HG02885 (cell line): Measurements from ENCODE around the gene AHDC1.

ENCODE experiments used
- ATAC-seq: cut with Tn5 transposase; IDR thresholded peaks from one replicate; pipeline ENCODE4 v1.9.1; 2021; ENCODE audit warnings: mild to moderate bottlenecking; ENCODE audit not compliant: unreplicated experiment, poor library complexity

The AHDC1 gene

DNA sequence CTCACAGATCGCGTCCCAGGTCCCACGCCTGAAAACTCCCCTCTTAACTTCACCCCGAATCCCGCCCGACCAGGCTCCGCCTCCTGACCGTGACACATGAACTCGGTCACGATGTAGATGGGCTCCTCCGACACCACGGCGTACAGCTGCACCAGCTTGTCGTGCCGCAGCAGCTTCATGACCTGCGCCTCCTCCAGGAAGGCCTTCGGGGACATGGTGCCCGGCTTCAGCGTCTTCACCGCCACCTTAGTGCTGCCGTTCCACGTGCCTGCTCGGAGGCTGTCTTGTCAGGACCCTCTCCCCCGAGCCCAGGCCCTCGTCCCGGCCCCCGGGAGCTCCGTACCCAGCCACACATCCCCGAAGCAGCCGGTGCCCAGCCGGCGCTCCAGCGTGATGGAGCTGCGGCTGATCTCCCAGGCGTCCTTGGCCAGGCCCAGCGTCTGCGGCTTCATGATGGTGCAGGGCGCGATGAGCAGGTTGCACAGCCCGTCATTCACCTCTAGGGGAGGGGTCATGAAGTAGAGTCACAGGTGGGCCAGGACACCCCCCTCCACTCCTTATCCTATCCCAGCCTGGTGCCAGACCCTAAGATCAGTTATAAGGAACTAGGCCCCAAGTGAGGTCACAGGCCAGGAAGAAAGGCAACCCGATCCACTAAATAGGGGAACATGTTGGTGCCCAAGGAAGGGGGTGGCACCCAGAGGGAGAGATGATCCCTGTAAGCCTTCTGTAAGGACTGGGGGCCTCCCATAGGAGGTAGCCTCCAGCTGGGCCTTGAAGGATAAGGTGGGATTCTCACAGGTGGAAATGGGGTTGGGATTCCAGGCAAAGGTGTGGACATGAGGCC lies 11.6 kb upstream of the AHDC1 start:
- ATAC-seq: no peak

DNA sequence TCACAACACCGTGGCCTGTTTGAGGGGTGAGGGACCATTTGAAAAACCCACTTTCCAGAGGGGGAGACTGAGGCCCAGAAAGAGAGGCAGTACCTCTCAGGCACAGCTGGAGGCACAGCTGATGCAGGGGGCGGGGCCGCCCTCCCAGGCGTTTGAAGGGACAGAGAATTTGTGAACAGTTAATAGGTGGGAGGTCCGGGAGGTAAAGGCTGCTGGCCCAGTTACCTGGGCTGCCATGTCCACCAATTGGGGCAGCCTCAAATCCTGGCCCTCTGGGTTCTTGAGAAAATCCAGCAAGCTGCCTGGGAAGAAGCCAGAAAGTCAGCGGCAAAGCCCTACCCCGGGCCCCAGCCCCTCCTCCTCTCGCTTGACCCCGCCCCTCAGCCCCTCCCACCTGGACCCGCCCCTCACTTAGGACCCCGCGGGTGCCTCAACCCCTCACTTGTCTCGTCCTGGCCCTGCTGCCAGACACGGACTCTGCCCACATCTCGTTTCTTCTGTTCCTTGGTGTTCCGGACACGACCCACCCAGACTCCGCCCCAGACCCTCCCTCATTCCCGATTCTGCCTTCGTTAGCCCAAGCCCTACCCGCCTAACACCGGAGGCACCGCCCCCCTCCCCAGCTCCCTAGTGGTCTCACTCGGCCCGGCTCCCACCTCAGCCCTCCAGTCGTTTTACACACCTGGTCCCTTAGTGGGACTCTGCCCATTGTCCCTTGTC lies 10.8 kb upstream of the AHDC1 start:
- ATAC-seq: no peak

DNA sequence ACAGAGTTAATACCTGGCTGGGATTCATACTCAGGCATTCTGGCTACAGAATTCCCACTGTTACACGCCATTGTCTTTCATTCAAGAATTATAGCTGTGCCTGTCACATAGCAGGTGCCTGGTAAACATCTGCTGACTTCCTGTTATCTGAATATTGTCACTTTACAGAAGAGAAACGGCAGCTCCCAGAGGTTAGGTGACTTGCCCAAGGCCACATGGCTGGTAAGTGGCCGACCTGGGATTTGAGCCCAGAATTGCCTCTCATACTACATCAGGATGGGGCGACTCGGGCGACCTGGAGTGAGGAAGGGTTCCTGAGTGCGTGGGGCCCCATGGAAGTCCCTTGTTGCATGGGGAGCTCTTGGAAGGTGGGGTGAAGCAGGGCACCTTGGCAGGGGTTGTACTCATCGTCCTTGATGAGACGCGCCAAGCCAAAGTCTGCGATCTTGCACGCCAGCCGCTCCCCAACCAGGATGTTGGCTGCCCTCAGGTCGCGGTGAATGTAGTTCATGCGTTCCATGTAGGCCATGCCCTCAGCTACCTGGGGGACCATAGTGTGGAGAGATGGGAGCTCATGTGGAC lies 10.2 kb upstream of the AHDC1 start:
- ATAC-seq: no peak

DNA sequence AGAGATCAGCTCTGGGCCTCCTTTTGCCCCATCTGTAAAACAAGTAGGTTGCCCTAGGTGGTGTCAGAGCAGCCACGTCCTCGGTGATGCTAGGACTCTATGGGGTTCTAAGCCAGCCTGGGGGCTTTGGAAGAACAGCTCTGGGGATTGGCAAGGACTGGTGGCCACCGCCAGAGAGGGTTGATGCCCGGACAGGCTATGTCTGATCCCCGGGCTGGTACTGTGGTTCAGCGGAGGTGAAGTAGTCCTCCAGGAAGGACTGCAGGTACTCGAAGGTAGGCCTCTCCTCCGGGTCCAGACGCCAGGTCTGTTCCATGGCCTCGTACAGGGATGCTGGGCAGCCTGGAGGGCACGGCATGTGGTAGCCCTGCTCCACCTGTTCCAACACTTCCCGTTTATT lies 8.8 kb upstream of the AHDC1 start:
- no peak for ATAC-seq

DNA sequence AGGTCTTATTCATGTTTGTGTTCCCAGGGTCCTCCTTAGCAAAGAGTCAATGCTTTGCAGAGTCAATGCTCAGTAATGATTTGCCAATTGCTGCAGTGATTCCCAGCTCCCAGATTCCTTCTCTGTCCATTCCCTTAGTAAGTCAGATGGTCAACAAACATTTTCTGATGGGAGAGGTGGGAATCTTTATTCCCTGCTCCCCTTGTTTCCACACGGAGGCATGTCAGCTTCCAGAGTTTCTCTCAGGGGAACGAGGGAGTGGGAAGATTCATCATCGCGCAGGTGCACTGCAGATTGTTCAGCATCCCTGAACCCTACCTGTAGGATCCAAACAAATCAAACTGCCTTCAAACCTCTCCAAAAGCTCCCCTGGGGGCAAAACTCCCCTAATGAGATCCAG lies 7.5 kb upstream of the AHDC1 start:
- no peak for ATAC-seq

DNA sequence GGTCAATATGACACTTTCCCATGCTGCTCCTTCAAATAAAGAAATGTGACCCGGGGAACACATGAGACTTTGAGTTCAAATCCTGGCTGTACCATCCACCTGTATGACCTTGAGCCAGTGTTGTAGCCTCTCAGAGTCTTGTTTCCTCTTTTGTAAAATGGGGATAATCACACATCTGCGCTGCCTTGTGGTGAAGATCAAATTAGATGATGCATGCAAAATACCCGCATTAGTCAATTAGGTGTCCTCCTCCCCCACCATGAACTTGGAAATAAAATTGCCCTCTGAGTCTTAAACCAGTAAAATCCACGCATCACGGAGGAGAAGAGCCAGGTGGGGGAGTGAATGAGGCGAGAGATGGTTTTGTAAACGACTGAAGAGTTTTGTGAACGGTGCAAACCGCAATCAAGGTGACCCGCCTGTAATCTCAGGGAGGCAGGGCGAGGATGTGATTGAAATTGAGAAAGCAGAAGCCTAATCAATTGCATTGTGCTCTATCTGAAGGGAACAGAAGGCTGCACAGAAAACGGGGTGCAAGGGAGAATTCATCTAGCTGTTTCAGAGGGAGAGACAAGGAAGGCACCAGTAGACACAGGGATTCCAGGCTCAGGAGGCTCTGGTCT lies 5.8 kb upstream of the AHDC1 start:
- ATAC-seq: no peak

DNA sequence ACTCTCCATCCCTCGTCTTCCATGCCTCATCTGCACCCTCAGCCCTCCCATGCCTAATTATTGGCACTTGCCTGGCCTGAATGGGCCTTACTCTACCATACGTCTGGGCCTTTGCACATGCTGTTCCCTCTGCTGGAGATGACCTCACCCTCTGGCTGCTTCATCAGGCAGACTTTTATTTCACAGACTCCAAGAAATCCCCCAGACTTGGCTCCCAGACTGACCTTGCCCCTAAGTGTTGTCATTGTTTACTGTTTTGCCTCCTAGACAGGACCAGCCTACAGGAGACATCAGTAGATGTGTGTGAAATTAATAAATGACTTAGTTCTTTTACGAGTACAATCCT lies 5.2 kb upstream of the AHDC1 start:
- no peak for ATAC-seq

DNA sequence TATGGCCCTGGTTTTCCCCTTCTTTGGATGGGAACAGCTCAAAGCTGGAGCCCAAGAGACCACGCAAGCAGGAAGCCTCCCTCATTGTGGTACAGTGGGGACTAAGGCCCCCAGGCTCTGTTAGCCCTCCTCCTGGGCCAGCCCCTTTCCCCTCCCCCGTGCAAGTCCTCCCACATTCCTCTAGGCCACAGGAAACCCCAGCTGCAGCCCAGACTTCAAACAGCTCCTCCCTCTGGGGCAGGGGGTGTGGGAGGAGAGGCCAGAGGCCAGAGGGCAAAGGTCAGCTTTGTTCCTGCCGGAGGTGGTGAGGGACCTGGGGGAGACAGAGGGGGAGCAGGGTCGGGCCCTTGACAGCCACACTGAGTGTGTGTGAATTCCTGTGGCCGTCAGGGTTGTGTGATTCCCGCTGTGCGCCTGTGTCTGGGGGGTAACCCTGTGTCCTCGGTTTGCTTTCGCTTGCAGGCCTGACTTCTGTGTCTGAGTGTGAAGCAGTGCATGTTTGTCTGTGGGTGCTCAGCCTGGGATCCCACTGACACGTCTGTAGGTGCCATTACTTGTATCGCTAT lies 3.4 kb upstream of the AHDC1 start:
- no peak for ATAC-seq

DNA sequence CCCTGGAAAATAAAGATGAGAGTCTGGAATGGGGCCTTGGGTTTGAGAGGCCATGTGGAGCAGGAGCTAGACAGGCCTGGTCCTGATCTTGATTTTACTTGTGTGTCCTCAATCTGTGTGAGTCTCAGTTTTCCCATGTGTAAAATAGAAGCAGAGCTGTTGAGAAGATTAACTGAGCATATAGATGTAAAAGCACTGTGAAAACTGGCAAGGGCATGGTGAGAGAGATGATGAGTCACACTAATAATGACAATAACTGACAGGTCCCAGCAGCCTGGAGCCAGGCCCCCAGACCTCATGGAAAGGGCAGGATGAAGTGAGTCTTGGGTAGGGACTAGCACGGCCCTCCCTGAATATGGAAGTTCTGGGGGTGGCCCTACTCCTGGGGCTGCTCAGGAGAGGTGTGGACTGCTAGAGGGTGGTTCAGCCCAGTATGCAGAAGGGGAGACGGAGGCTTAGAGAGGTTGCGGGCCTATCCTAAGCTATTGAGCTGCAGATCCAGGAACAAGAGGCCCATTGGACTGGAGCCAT lies 2.8 kb upstream of the AHDC1 start:
- ATAC-seq: no peak

DNA sequence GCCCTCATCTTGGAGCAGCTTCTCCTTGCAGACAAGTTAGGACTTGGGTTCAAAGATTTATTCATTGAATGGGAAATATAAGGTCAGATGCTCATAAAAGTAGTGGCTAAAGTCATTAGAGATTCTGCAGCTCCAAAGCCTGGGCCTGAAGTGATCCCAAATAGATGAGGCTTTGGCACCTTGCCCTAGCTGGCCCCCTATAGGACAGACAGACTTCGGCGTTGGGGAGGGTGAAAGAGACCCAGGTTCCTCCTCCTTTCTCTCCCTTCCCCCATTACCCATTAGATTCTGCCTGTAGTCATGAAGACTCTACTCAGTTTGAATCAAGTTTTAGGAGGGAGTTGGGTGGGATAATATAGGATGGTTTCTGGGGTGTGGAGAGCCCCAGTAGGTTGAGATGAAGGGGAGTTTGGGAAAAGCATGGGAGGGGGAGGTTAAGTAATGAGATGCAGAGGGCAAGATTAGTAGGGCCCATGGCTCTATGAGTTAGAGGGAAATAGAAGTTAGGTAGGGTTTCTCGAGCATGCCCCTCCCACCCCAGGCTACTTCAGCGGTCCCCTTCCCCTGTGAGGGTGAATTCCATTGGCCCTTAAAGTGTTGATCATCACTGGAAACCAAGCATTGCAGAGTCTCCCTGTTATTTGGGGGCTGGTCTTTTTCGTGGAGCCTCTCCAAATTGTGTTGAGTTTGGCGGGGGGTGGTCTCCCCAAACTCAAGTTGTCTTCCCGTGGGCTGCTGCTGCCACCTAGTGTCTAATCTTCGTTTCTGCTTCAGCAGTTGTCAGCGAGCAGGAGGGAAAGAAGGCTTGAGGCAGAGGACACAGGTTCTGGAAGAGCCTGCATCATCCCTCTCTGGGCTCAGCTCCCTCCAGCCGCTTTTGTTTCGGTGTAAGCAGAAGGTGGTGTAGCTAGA lies 2.1 kb upstream of the AHDC1 start:
- no peak for ATAC-seq

DNA sequence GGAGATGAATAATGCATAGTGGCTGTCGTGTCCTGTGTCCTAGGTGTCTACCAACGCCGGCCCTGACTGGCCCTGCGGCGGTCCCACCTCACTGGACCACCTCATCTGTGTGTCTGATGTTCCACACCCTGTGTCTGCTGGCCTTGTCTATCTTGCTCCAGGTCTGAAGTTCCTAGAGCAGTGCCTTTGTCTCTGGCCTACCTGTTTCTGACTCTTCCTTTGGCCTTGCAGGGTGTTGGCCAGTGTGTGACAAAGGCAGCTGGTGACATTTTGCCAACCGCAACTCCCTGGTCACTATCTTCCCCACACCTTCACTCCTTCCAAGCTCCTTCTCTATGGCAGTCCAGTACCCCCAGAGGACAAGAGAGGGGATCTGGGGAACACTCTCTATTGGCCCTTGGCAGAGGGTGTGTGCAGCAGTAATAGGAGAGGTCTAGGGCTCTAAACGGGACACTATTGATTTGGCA lies 1.4 kb upstream of the AHDC1 start:
- no peak for ATAC-seq

DNA sequence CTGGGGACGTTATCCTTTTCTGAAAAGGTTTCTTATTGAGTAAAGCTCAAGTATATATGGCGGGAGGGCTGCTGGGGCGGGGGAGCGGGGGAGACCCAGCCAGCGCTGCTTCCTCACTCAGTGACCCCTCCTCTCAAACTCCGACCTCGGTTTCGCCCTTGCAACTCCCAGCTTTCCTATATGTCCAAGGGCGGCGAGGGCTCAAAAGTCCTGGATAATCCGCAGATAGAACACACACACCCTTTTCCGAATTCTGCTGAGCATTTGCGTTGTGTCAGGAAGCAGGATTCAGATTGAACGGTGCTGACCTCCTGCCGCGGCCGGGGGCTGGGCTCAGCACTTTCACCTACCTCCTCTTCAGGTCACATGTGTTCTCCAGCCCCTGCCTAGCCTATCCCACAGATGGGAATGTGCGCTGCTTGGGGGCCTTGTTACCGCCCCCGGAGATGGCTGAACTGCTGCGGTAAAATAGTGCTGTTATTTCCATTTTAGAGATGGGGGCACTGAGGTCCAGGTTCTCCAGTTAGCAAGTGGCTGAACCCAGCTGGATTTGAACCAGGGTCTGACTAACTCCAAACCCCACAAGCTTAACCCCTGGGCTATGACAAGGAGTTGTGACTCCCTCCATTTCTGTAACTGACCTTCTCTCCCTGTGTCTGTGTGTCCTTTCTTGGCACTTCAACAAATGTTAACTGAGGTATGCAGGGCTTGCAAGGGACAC lies 795 bp upstream of the AHDC1 start:
- ATAC-seq: no peak

DNA sequence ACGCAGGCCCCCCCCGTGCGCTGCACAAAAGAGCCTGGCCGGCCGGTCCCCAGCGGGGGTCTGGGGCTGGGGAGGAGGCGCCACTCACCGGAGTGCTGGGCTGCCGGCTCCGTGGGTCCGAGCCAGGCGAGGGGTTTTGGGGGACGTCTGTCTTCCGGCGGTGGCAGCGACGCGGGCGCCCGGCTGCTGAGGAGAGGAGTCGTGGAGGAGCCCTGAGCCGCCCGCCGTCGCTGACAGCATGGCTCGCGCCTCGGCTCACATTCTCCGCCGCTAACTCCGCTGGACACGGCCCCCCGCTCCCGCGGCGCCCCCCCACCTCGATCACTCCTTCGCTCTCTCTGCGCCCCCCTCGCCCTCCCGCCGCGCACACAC lies 649 bp downstream of the AHDC1 start:
- no peak for ATAC-seq

DNA sequence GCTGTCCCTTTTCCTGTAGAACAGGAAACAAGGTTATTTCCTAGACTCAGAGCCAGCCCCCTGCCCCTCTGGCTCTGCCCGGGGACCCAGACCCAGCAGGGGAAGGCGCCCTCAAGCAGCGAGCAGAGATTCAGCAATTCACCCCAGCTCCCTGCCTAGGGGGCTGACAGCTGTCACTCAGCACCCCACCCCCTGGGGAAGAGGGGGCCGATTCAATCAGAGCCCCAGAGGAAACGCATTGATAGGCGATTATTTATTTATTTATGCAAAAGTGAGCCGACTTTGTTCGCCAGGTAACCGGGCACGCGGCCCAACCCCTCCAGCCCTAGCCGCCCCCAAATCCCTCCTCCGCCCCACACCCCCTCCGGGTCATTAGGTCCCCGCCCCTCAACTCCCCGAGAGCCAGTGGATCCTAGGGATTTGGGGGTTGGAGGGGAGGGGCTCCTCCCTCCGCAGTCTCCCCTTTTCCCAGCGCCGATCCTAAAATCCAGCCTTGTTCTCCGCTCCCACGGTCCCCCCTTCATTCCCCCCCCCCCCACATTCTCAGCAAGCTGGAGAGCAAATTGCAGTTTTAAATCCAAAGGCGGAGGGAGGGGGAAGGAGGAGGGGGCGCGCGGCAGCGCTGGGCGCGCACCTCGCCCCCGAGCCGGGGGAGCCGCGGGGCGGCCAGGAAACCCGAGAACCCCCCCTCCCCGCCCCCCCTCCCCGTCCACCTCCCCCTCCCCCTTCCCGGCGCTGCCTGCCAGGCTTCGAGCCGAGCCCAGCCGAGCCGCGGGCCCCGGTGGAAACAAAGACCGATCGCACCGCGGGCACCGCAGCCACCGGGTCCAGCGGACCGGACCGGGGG lies 1.3 kb downstream of the AHDC1 start:
- ATAC-seq: no peak

DNA sequence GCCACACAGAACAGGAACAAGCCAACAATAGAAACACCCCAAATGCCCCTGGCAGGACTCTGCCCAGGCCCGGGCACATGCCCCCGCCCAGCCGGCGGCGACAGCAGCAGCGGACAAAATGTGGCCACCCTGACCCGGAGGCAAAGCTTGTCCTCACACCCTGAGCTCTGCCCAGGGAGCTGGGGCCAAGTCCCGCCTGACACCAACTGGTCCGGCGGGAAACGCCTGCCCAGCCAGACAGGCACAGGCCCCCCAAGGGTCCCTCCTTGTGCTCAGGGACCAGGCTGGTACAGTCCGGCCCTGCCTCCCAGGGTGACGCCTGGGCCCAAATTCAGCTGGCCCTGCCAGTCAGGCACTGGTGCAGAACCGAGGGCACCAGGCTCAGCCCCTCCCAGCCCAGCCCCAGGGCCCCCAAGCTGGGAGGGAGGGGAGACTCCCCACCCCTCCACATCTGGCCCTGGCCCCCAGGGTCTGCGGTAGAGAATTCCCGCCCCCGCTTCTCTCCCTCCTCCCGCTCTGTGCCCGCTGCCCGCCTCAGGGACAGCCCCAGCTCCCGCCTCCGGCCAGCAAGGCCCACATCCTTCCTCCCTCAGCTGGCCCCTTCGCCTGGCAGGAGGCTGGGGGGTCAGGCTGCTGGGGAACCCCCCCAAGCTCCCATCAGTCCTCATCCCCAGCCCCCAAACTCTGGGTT lies 2.0 kb downstream of the AHDC1 start:
- ATAC-seq: no peak

DNA sequence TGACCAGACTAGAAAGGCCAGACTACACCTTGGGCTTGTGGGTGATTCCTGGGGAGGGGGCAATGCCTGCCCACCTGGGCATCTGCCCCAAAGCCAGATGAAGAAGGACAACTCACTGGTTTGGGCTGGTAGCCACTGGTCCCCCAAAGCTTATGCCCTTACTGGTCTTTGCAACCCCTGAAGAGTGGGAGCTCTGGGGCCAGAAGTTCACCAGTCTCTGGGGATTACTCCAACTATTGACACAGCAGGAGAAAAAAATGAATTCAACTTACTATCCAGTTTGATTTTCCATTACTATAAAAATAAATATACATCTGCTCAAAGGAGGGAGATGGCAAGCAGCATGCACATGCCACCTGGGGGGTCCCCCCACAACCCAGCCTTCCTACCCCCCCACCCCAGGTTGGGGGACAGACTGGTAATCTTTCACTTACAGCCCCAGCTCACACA lies 2.6 kb downstream of the AHDC1 start:
- ATAC-seq: no peak

DNA sequence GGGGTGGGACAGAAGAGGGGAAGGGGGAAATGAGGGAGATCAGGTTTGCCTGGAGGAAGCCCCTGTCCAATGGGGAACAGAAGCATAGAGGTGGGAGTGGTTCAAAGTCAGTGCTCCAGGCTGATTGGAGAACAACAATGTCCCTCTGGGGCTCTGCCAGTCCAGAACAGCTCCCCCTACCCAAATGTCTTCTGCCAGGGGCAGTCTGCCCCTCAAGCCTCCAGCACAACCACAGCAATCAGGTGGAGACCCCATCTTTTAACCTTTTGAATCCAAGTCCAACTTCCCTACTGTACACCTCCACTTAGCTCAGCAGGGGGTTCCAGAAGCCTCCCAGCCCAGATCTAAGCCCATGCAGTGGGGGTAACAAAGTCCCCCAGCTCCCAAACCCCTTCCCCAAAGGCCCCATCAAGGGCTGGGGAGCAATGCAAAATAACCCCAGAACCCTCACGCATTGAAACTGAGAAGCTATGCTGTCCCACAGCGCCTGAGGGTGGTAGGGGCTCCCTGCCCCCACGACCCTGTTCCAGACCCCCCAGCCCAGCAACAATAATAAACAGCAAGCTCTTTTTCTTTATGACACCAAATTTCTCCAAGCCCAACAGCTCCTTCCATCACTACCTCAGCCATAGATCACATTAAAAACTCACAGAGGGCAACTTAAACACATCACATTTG lies 3.3 kb downstream of the AHDC1 start:
- no peak for ATAC-seq
